ENCODE results near the gene CLIP2. TPM values are rescaled to one million over a fixed set of nuclear protein-coding genes. Genes with fewer than 3 reads are reported as not detected.
A peak's percentile ranks its signal among the peaks of the same experiment; 100 is the strongest.
"Not testable (repeated sequence)": the region's sequence is repeated elsewhere in the genome, so short reads cannot be mapped to it uniquely, and the experiment has no call there.

CLIP2 gene
- total RNA-seq, 1 donor from 2014 or later = 24.1 TPM

- no peak for TF ChIP-seq CTCF (IDR thresholded peaks at IDR 0.05)
- no peaks in the 10 kb centered on the region for H3K36me3 ChIP-seq
- no peaks in the 10 kb centered on the region for H3K27me3 ChIP-seq (ENCODE audit: low read depth)
- no peaks in the 10 kb centered on the region for H3K4me1 ChIP-seq
- DNase-seq (no peak), ATAC-seq (no peak)
- H3K27ac ChIP-seq = no peak overlapping the region
- no peaks in the 10 kb centered on the region for H3K9me3 ChIP-seq
- intact Hi-C loops (cut with DNase I) = no loop called here
- H3K4me3 ChIP-seq = no peak overlapping the region
Measured at GRCh38 chr7:74428023-74428422, 138.8 kb downstream of the CLIP2 start.

GRCh38 chr7:74429153-74429747 lies 140.0 kb downstream of the CLIP2 start:
- no peaks in the 10 kb centered on the region for H3K36me3 ChIP-seq
- peak; percentile 45 to 50 for ATAC-seq
- no peak overlapping the region for H3K27ac ChIP-seq
- no peak for DNase-seq
- H3K27me3 ChIP-seq (ENCODE audit: low read depth) = no peaks in the 10 kb centered on the region
- no peak overlapping the region for H3K4me3 ChIP-seq
- intact Hi-C loops (cut with DNase I) = no loop called here
- no peaks in the 10 kb centered on the region for H3K4me1 ChIP-seq
- no peak for TF ChIP-seq CTCF (IDR thresholded peaks at IDR 0.05)
- no peaks in the 10 kb centered on the region for H3K9me3 ChIP-seq

GRCh38 chr7:74430409-74430808 lies 141.2 kb downstream of the CLIP2 start:
- H3K27ac ChIP-seq; intact Hi-C loops (cut with DNase I); ATAC-seq; H3K9me3 ChIP-seq; H3K4me3 ChIP-seq; H3K27me3 ChIP-seq (ENCODE audit: low read depth); H3K4me1 ChIP-seq; H3K36me3 ChIP-seq; DNase-seq: not testable (repeated sequence)

- Histone ChIP-seq H3K27me3 (ENCODE audit: low read depth) (no peaks in the 10 kb centered on the region), H3K36me3 (no peaks in the 10 kb centered on the region), H3K4me3 (no peak overlapping the region), H3K4me1 (no peaks in the 10 kb centered on the region), H3K27ac (no peak overlapping the region), H3K9me3 (no peaks in the 10 kb centered on the region)
- no peak for TF ChIP-seq CTCF (IDR thresholded peaks at IDR 0.05)
- DNase-seq (no peak), ATAC-seq (peak in 1 of 2 donors; percentile 29)
- intact Hi-C loops (cut with DNase I) = no loop called here
Measured at GRCh38 chr7:74430961-74431466, 141.8 kb downstream of the CLIP2 start.

GRCh38 chr7:74437291-74437571 lies 148.0 kb downstream of the CLIP2 start:
- H3K27ac ChIP-seq; intact Hi-C loops (cut with DNase I); ATAC-seq; H3K4me3 ChIP-seq; H3K36me3 ChIP-seq; H3K27me3 ChIP-seq (ENCODE audit: low read depth); DNase-seq; H3K4me1 ChIP-seq; H3K9me3 ChIP-seq: not testable (repeated sequence)

- H3K4me3 ChIP-seq = no peak overlapping the region
- ATAC-seq (no peak), DNase-seq (no peak)
- intact Hi-C loops (cut with DNase I) = no loop called here
- H3K36me3 ChIP-seq = no peaks in the 10 kb centered on the region
- no peak for TF ChIP-seq CTCF (IDR thresholded peaks at IDR 0.05)
- H3K27me3 ChIP-seq (ENCODE audit: low read depth) = no peaks in the 10 kb centered on the region
- peaks cover 4% of the 10 kb centered on the region for H3K9me3 ChIP-seq
- H3K4me1 ChIP-seq = no peaks in the 10 kb centered on the region
- H3K27ac ChIP-seq = no peak overlapping the region
Measured at GRCh38 chr7:74438327-74438726, 149.1 kb downstream of the CLIP2 start.

GRCh38 chr7:74439541-74439940 lies 150.3 kb downstream of the CLIP2 start:
- no peaks in the 10 kb centered on the region for H3K27me3 ChIP-seq (ENCODE audit: low read depth)
- H3K36me3 ChIP-seq = no peaks in the 10 kb centered on the region
- H3K9me3 ChIP-seq = peaks cover 4% of the 10 kb centered on the region
- DNase-seq (no peak), ATAC-seq (no peak)
- intact Hi-C loops (cut with DNase I) = no loop called here
- no peak overlapping the region for H3K27ac ChIP-seq
- no peak overlapping the region for H3K4me3 ChIP-seq
- no peak for TF ChIP-seq CTCF (IDR thresholded peaks at IDR 0.05)
- no peaks in the 10 kb centered on the region for H3K4me1 ChIP-seq

- intact Hi-C loops (cut with DNase I) = not testable (repeated sequence)
Measured at GRCh38 chr7:74440143-74440542, 150.9 kb downstream of the CLIP2 start.

More at GRCh38 chr7:74440143-74440542, 150.9 kb downstream of the CLIP2 start:
- H3K27me3 ChIP-seq (ENCODE audit: low read depth); DNase-seq; H3K27ac ChIP-seq; H3K9me3 ChIP-seq; ATAC-seq; H3K36me3 ChIP-seq; H3K4me3 ChIP-seq; H3K4me1 ChIP-seq: not testable (repeated sequence)

Data from lower lobe of right lung (tissue), 2 donors.